SK-N-MC (cell line): Measurements from ENCODE around the gene FOLR2.
"Not testable (repeated sequence)": the region's sequence is repeated elsewhere in the genome, so short reads cannot be mapped to it uniquely, and the experiment has no call there.

Source experiments
- DNase-seq: peaks from one replicate; pipeline ENCODE4 v3.0.0-alpha.2; 2011; ENCODE audit warnings: low read depth, low spot score
- H3K27ac ChIP-seq: fragments of 200-600 bp; sonication (generic); 2 replicates; pipeline ENCODE4 v1.5.1; 2016; ENCODE audit warnings: mixed run types
- H3K36me3 ChIP-seq: fragments of 200-600 bp; sonication (generic); 2 replicates; pipeline ENCODE4 v1.6.1; 2017; ENCODE audit warnings: antibody characterized with exemption, low read length, mixed read lengths; ENCODE audit not compliant: insufficient read depth
- H3K4me3 ChIP-seq: fragments of 200-600 bp; sonication (generic); 2 replicates; pipeline ENCODE4 v1.5.1; 2016
- H3K9ac ChIP-seq: fragments of 200-600 bp; sonication (generic); 2 replicates; pipeline ENCODE4 v1.8.0; 2017; ENCODE audit warnings: mixed run types, mixed read lengths; ENCODE audit not compliant: insufficient read length
- H3K9me3 ChIP-seq: fragments of 200-600 bp; sonication (generic); 2 replicates; pipeline ENCODE4 v1.6.1; 2017; ENCODE audit warnings: low read depth, mild to moderate bottlenecking, antibody characterized with exemption, low read length, moderate library complexity, mixed read lengths
- EZH2 ChIP-seq: fragments of 200-600 bp; sonication (generic); IDR thresholded peaks from one replicate; pipeline ENCODE4 v1.6.1; 2017; ENCODE audit warnings: antibody characterized with exemption
- FOXP2 ChIP-seq: optimal IDR thresholded peaks from 2 replicates; pipeline ENCODE3; 2011; ENCODE audit warnings: mild to moderate bottlenecking, moderate library complexity; ENCODE audit not compliant: insufficient read depth; ENCODE audit errors: extremely low read length, control extremely low read depth
- POLR2AphosphoS5 ChIP-seq: IDR thresholded peaks from 2 replicates; pipeline ENCODE4 v1.6.1; 2012; ENCODE audit warnings: mild to moderate bottlenecking, low read depth, low read length, borderline replicate concordance

FOLR2 gene

DNA sequence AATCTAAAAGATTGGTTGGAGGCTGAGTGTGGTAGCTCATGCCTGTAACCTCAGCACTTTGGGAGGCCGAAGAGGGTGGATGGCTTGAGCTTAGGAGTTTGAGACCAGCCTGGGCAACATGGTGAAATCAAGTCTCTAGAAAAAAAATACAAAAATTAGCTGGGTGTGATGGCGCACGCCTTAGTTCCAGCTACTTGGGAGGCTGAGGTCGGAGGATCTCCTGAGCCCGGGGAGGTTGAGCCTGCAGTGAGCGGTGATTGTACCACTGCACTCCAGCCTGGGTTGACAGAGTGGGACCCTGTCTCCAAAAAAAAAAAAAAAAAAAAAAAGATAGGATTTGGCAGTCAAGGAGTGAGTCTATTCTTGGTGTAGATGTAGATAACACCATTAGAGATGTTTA, 14.0 kb upstream of the FOLR2 start:
- Histone ChIP-seq H3K9ac (no peak overlapping the region), H3K9me3 (no peaks in the 10 kb centered on the region), H3K27ac (no peak overlapping the region), H3K36me3 (no peaks in the 10 kb centered on the region), H3K4me3 (no peak overlapping the region)
- DNase-seq, result no peak
- TF ChIP-seq EZH2 (no peak), FOXP2 (no peak), POLR2AphosphoS5 (no peak)

DNA sequence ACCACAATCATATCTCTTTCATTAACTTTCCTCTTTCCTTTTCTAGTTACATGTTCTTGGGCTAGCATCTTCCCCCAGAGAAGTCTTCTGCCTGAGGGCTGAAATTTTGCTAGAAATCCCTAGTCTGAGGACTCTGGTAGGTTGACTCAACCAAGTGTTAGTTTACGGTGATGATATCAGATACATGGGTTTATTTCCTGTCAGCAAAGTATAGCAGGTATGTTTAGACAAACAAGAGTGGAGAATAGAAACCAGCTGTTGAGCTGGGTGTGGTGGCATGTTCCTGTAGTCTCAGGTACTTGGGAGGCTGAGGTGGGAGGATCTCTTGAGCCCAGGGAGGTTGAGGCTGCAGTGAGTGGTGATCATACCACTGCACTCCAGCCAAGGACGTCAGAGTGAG, 13.4 kb upstream of the FOLR2 start:
- Histone ChIP-seq H3K27ac (no peak overlapping the region), H3K9me3 (no peaks in the 10 kb centered on the region), H3K4me3 (no peak overlapping the region), H3K36me3 (no peaks in the 10 kb centered on the region), H3K9ac (no peak overlapping the region)
- no peak for DNase-seq
- TF ChIP-seq POLR2AphosphoS5 (no peak), FOXP2 (no peak), EZH2 (no peak)

DNA sequence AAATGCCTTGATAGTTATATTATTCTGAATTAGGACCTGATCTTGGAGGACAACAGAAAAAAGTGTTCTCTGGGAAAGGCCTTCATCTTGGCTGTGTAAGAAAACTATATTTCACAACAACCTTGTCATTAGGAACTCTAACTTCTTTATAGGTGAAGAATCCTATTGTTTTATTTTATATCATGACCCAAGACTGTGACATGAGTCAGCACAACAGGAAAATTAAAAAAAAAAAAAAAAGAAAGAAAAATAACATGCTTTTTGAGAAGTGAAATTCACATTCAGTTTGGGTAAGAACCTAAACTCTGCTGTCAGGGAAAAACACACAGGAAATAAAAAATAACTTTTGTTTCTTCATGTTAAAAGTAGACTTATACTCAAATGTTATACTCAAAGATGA, 11.7 kb upstream of the FOLR2 start:
- Histone ChIP-seq H3K9me3 (no peaks in the 10 kb centered on the region), H3K4me3 (no peak overlapping the region), H3K27ac (no peak overlapping the region), H3K9ac (no peak overlapping the region), H3K36me3 (no peaks in the 10 kb centered on the region)
- no peak for TF ChIP-seq EZH2
- no peak for TF ChIP-seq FOXP2
- TF ChIP-seq POLR2AphosphoS5, result no peak
- DNase-seq, result no peak

DNA sequence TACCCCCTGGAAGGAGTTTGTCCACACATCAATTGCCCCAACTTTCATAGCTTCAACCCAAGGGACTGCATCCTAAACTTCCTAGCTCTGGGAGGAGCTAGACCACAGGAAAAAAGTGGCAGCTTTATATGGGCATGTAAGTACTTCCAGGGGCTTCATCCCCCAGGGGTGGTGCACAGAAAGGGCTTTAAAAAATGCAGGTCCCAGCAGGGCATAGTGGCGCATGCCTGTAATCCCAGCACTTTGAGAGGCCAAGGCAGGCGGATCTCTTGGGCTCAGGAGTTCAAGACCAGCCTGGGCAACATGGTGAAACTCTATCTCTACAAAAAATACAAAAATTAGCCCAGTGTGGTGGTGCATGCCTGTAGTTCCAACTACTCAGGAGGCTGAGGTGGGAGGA, 9.8 kb upstream of the FOLR2 start:
- H3K27ac ChIP-seq, DNase-seq, H3K36me3 ChIP-seq, H3K9me3 ChIP-seq, H3K4me3 ChIP-seq, H3K9ac ChIP-seq: not testable (repeated sequence)

DNA sequence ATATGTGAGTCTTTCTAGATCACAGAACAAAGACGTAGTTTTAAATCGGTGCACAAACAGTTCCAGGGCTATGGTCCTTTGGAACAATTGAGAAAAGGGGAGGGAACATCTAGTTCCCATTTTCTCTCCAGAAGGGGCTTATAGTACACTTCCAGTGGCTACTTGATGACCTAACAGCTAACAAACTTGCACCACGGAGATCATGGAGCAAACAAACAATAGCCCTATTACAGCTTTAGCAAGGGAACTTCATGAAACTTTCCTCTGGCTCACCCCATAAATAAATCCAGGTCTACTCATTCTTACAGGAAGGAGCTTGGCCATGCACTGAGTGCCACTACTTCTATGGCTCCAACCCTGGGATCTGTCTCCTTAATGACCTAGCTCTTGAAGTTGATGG, 8.3 kb upstream of the FOLR2 start:
- TF ChIP-seq EZH2 (no peak), POLR2AphosphoS5 (no peak), FOXP2 (no peak)
- no peaks in the 10 kb centered on the region for H3K9me3 ChIP-seq
- no peak overlapping the region for H3K4me3 ChIP-seq
- no peak overlapping the region for H3K27ac ChIP-seq
- no peaks in the 10 kb centered on the region for H3K36me3 ChIP-seq
- no peak for DNase-seq
- H3K9ac ChIP-seq, result no peak overlapping the region

DNA sequence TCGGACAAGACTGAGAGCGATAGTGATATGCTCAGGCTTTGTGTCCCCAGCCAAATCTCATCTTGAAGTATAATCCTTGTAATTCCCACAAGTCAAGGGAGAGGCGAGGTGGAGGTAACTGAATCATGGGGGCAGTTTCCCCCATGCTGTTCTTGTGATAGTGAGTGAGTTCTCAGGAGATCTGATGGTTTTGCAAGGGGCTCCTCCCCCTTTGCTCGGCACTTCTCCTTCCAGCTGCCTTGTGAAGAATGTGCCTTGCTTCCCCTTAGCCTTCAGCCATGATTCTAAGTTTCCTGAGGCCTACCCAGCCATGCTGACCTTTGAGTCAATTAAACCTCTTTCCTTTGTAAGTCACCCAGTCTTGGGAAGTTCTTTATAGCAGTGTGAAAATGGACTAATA, 7.5 kb upstream of the FOLR2 start:
- TF ChIP-seq EZH2, result no peak
- no peak for TF ChIP-seq POLR2AphosphoS5
- no peak for TF ChIP-seq FOXP2
- Histone ChIP-seq H3K9ac (no peak overlapping the region), H3K36me3 (no peaks in the 10 kb centered on the region), H3K4me3 (no peak overlapping the region), H3K27ac (no peak overlapping the region), H3K9me3 (no peaks in the 10 kb centered on the region)
- no peak for DNase-seq

DNA sequence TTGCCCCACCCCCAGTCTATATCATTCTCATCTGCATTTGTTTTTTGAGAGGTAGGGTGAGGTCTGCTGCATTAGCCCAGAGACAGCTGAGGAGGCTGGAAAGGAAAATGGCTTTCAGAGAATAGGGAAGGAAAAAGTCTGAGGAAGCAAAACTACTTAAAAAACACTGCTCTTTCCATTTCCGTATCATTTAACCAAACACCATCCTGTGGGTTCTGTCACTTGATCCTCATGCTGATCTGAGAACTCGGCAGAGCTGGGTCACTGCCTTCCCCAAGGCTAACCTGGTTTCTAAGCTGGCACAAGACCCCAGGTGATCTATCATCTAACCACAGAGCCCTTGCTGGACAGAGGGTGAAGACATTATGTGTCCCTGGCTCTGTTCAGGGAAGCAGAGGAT, 1.2 kb downstream of the FOLR2 start:
- Histone ChIP-seq H3K4me3 (no peak overlapping the region), H3K27ac (no peak overlapping the region), H3K9me3 (no peaks in the 10 kb centered on the region), H3K36me3 (no peaks in the 10 kb centered on the region), H3K9ac (no peak overlapping the region)
- DNase-seq, result no peak
- TF ChIP-seq POLR2AphosphoS5, result no peak
- no peak for TF ChIP-seq EZH2
- no peak for TF ChIP-seq FOXP2

DNA sequence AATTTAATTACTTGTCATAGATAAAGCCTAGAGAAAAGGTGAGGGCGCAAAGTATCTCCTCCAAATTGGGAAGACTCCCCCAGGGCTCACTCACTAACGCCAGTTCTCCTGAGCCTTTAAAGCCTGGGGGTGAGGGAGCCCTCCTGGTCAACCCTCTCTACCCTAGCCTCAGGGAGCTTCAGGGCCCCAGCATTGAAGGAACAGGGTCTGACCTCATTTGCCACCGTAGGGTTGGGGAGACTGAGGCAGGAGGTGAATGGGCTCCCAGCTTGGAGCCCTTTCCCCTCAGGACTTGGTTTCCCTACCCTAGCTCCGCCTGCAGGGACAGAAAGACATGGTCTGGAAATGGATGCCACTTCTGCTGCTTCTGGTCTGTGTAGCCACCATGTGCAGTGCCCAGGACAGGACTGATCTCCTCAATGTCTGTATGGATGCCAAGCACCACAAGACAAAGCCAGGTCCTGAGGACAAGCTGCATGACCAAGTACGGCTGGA, 1.7 kb downstream of the FOLR2 start:
- Histone ChIP-seq H3K27ac (no peak overlapping the region), H3K36me3 (no peaks in the 10 kb centered on the region), H3K9me3 (no peaks in the 10 kb centered on the region), H3K4me3 (no peak overlapping the region), H3K9ac (no peak overlapping the region)
- TF ChIP-seq POLR2AphosphoS5 (no peak), FOXP2 (no peak), EZH2 (no peak)
- DNase-seq, result no peak

DNA sequence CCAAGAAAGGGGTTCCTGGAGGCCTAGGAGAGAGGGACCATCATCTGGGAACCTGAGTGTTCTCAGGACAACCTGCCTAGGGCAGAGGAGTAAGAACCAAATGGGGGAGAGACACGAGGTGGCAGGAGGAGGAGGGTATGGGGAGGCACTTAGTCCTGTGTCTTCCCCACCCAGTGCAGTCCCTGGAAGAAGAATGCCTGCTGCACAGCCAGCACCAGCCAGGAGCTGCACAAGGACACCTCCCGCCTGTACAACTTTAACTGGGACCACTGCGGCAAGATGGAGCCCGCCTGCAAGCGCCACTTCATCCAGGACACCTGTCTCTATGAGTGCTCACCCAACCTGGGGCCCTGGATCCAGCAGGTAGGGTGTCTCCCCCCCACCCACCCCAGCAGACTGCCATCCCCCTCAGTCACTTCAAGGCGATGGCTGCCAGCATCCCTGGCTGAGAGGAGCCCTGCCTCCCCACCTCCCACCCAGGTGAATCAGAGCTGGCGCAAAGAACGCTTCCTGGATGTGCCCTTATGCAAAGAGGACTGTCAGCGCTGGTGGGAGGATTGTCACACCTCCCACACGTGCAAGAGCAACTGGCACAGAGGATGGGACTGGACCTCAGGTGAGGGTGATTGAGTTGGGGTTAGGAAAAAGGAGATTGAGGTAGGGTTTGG, 4.2 kb downstream of the FOLR2 start:
- no peak overlapping the region for H3K4me3 ChIP-seq
- H3K27ac ChIP-seq, result no peak overlapping the region
- no peak overlapping the region for H3K9ac ChIP-seq
- DNase-seq, result no peak
- no peaks in the 10 kb centered on the region for H3K36me3 ChIP-seq
- TF ChIP-seq EZH2, result no peak
- no peak for TF ChIP-seq FOXP2
- TF ChIP-seq POLR2AphosphoS5, result no peak
- no peaks in the 10 kb centered on the region for H3K9me3 ChIP-seq
